Osteocyte (in vitro differentiated cells): ENCODE results near the gene CDKN1C. TPM values are rescaled to one million over a fixed set of nuclear protein-coding genes. Genes with fewer than 3 reads are reported as not detected.

Experiments
- DNase-seq: peaks from one replicate; pipeline ENCODE4 v3.0.0; 2021; ENCODE audit warnings: mixed read lengths; ENCODE audit not compliant: unreplicated experiment; ENCODE audit errors: extremely low spot score
- H3K27ac Mint-ChIP-seq: one replicate; pipeline ENCODE4 v1.8.0; 2021; ENCODE audit warnings: mild to moderate bottlenecking, mixed read lengths; ENCODE audit not compliant: unreplicated experiment
- H3K27me3 Mint-ChIP-seq: one replicate; pipeline ENCODE4 v1.8.0; 2021; ENCODE audit warnings: mixed read lengths; ENCODE audit not compliant: unreplicated experiment
- H3K36me3 Mint-ChIP-seq: one replicate; pipeline ENCODE4 v1.8.0; 2021; ENCODE audit warnings: mixed read lengths; ENCODE audit not compliant: unreplicated experiment
- H3K4me1 Mint-ChIP-seq: one replicate; pipeline ENCODE4 v1.8.0; 2021; ENCODE audit warnings: mixed read lengths; ENCODE audit not compliant: unreplicated experiment
- H3K4me3 Mint-ChIP-seq: one replicate; pipeline ENCODE4 v1.8.0; 2021; ENCODE audit warnings: mild to moderate bottlenecking, moderate library complexity, mixed read lengths; ENCODE audit not compliant: unreplicated experiment
- H3K9me3 Mint-ChIP-seq: one replicate; pipeline ENCODE4 v1.8.0; 2021; ENCODE audit warnings: mixed read lengths; ENCODE audit not compliant: unreplicated experiment
- CTCF ChIP-seq: fragments of 200-600 bp; sonication (generic); IDR thresholded peaks from 2 replicates; pipeline ENCODE4 v1.5.0; 2021; ENCODE audit warnings: antibody characterized with exemption, mild to moderate bottlenecking, moderate library complexity
- total RNA-seq: library from RNA; stranded (reverse); gene quantifications from 2 replicates; pipeline ENCODE4 v1.2.1, GENCODE V29; 2021

The CDKN1C gene
- total RNA-seq, 1 donor from 2014 or later: 19.2 TPM

GRCh38 chr11:2882396-2883110 is 3.0 kb downstream of the CDKN1C start:
- H3K4me3 Mint-ChIP-seq: peak overlapping the region; percentile 67
- TF ChIP-seq CTCF: no peak
- no peaks in the 10 kb centered on the region for H3K27me3 Mint-ChIP-seq
- no peak for DNase-seq
- H3K27ac Mint-ChIP-seq: no peak overlapping the region
- no peaks in the 10 kb centered on the region for H3K9me3 Mint-ChIP-seq
- H3K4me1 Mint-ChIP-seq: peaks cover 12% of the 10 kb centered on the region
- H3K36me3 Mint-ChIP-seq: no peaks in the 10 kb centered on the region

GRCh38 chr11:2881981-2882375 is 3.6 kb downstream of the CDKN1C start:
- TF ChIP-seq CTCF: no peak
- Mint-ChIP-seq H3K27ac (no peak overlapping the region), H3K4me3 (no peak overlapping the region), H3K27me3 (no peaks in the 10 kb centered on the region), H3K4me1 (peaks cover 12% of the 10 kb centered on the region), H3K9me3 (no peaks in the 10 kb centered on the region), H3K36me3 (no peaks in the 10 kb centered on the region)
- DNase-seq: no peak

- Mint-ChIP-seq H3K4me1 (peaks cover 11% of the 10 kb centered on the region), H3K27ac (no peak overlapping the region), H3K36me3 (no peaks in the 10 kb centered on the region), H3K4me3 (no peak overlapping the region), H3K9me3 (no peaks in the 10 kb centered on the region), H3K27me3 (no peaks in the 10 kb centered on the region)
- TF ChIP-seq CTCF: no peak
- no peak for DNase-seq
Observed at GRCh38 chr11:2881076-2881980, 4.2 kb downstream of the CDKN1C start.

- DNase-seq: no peak
- Mint-ChIP-seq H3K36me3 (no peaks in the 10 kb centered on the region), H3K4me1 (peaks cover 11% of the 10 kb centered on the region), H3K9me3 (no peaks in the 10 kb centered on the region), H3K27ac (no peak overlapping the region), H3K27me3 (peaks cover 1% of the 10 kb centered on the region), H3K4me3 (no peak overlapping the region)
- TF ChIP-seq CTCF: no peak
Observed at GRCh38 chr11:2880646-2881045, 4.9 kb downstream of the CDKN1C start.

GRCh38 chr11:2878782-2879181 is 6.8 kb downstream of the CDKN1C start:
- no peak for DNase-seq
- peaks cover 3% of the 10 kb centered on the region for H3K27me3 Mint-ChIP-seq
- no peak overlapping the region for H3K4me3 Mint-ChIP-seq
- TF ChIP-seq CTCF: no peak
- H3K36me3 Mint-ChIP-seq: no peaks in the 10 kb centered on the region
- H3K4me1 Mint-ChIP-seq: peaks cover 8% of the 10 kb centered on the region
- no peak overlapping the region for H3K27ac Mint-ChIP-seq
- H3K9me3 Mint-ChIP-seq: no peaks in the 10 kb centered on the region
